ENCODE data around the gene GLIS1.
"Not testable (repeated sequence)": the region's sequence is repeated elsewhere in the genome, so short reads cannot be mapped to it uniquely, and the experiment has no call there.

Gene GLIS1

GRCh38 chr1:53652441-53653199 lies 86.3 kb downstream of the GLIS1 start:
- no peak for DNase-seq

- DNase-seq: no peak
Measured at GRCh38 chr1:53651356-53651755, 87.6 kb downstream of the GLIS1 start.

- no peak for DNase-seq
Measured at GRCh38 chr1:53648516-53648915, 90.4 kb downstream of the GLIS1 start.

- DNase-seq: not testable (repeated sequence)
Measured at GRCh38 chr1:53647915-53648314, 91.0 kb downstream of the GLIS1 start.

- DNase-seq: no peak
Measured at GRCh38 chr1:53646732-53647131, 92.2 kb downstream of the GLIS1 start.

- no peak for DNase-seq
Measured at GRCh38 chr1:53645690-53646078, 93.3 kb downstream of the GLIS1 start.

- DNase-seq: no peak
Measured at GRCh38 chr1:53644909-53645689, 93.9 kb downstream of the GLIS1 start.

- DNase-seq: no peak
Measured at GRCh38 chr1:53644496-53644895, 94.5 kb downstream of the GLIS1 start.

GRCh38 chr1:53643881-53644390 lies 95.0 kb downstream of the GLIS1 start:
- no peak for DNase-seq

GRCh38 chr1:53643041-53643880 lies 95.7 kb downstream of the GLIS1 start:
- no peak for DNase-seq

GRCh38 chr1:53642607-53643006 lies 96.4 kb downstream of the GLIS1 start:
- no peak for DNase-seq

- no peak for DNase-seq
Measured at GRCh38 chr1:53642215-53642555, 96.8 kb downstream of the GLIS1 start.

GRCh38 chr1:53641481-53642214 lies 97.3 kb downstream of the GLIS1 start:
- DNase-seq: no peak

GRCh38 chr1:53640701-53641075 lies 98.3 kb downstream of the GLIS1 start:
- no peak for DNase-seq

- DNase-seq: no peak
Measured at GRCh38 chr1:53639996-53640700, 98.8 kb downstream of the GLIS1 start.

- no peak for DNase-seq
Measured at GRCh38 chr1:53639251-53639763, 99.7 kb downstream of the GLIS1 start.

GRCh38 chr1:53638360-53639035 lies 100.5 kb downstream of the GLIS1 start:
- no peak for DNase-seq

GRCh38 chr1:53637511-53638359 lies 101.2 kb downstream of the GLIS1 start:
- DNase-seq: no peak

- no peak for DNase-seq
Measured at GRCh38 chr1:53636621-53637171, 102.3 kb downstream of the GLIS1 start.
